Astrocyte (in vitro differentiated cells and primary cell): Measurements from ENCODE around the gene HDDC2. TPM values are rescaled to one million over a fixed set of nuclear protein-coding genes. Genes with fewer than 3 reads are reported as not detected.

ENCODE experiments used
- DNase-seq: peaks from one replicate; pipeline ENCODE4 v3.0.0-alpha.2; 2010; ENCODE audit warnings: low read depth
- FAIRE-seq: peaks from 2 replicates; lab custom pipeline; 2011; peaks lifted over from hg19 to GRCh38; lab: Jason Lieb, UNC
- H2AFZ ChIP-seq: 2 replicates; pipeline ENCODE4 v1.6.0; 2012; ENCODE audit warnings: low read depth, low read length, inconsistent platforms
- H3K27ac ChIP-seq: 2 replicates; pipeline ENCODE4 v1.5.1; 2011; ENCODE audit warnings: low read depth, low read length, inconsistent platforms
- H3K27me3 ChIP-seq: 2 replicates; pipeline ENCODE4 v1.6.0; 2011; ENCODE audit warnings: low read length, inconsistent platforms; ENCODE audit not compliant: insufficient read depth
- H3K36me3 ChIP-seq: 2 replicates; pipeline ENCODE4 v1.5.1; 2011; ENCODE audit warnings: low read length, inconsistent platforms; ENCODE audit not compliant: insufficient read depth
- H3K4me1 ChIP-seq: 2 replicates; pipeline ENCODE4 v1.5.1; 2011; ENCODE audit warnings: low read length, inconsistent platforms; ENCODE audit not compliant: insufficient read depth
- H3K4me2 ChIP-seq: 2 replicates; pipeline ENCODE4 v1.6.0; 2012; ENCODE audit warnings: low read length, inconsistent platforms
- H3K4me3 ChIP-seq: 2 replicates; pipeline ENCODE4 v1.5.1; 2011; ENCODE audit warnings: low read depth, mild to moderate bottlenecking, low read length, inconsistent platforms; ENCODE audit not compliant: insufficient read depth
- H3K79me2 ChIP-seq: 2 replicates; pipeline ENCODE4 v1.6.0; 2012; ENCODE audit warnings: mild to moderate bottlenecking, low read length, inconsistent platforms; ENCODE audit not compliant: insufficient read depth
- H3K9ac ChIP-seq: 2 replicates; pipeline ENCODE4 v1.6.0; 2012; ENCODE audit warnings: mild to moderate bottlenecking, low read length, inconsistent platforms
- H3K9me3 ChIP-seq: 2 replicates; pipeline ENCODE4 v1.5.1; 2012; ENCODE audit warnings: low read depth, mild to moderate bottlenecking, low read length, inconsistent platforms; ENCODE audit not compliant: insufficient read depth
- H4K20me1 ChIP-seq: 2 replicates; pipeline ENCODE4 v1.6.0; 2012; ENCODE audit warnings: low read length, inconsistent platforms; ENCODE audit not compliant: insufficient read depth
- H3K27ac Mint-ChIP-seq: one replicate; pipeline ENCODE4 v1.8.0; 2021; ENCODE audit warnings: mild to moderate bottlenecking, mixed read lengths; ENCODE audit not compliant: unreplicated experiment
- H3K27me3 Mint-ChIP-seq: one replicate; pipeline ENCODE4 v1.8.0; 2021; ENCODE audit warnings: low read depth, mixed read lengths; ENCODE audit not compliant: unreplicated experiment
- H3K36me3 Mint-ChIP-seq: one replicate; pipeline ENCODE4 v1.8.0; 2021; ENCODE audit warnings: low read depth, mixed read lengths; ENCODE audit not compliant: unreplicated experiment
- H3K4me1 Mint-ChIP-seq: one replicate; pipeline ENCODE4 v1.8.0; 2021; ENCODE audit warnings: low read depth, mixed read lengths; ENCODE audit not compliant: unreplicated experiment
- H3K4me3 Mint-ChIP-seq: one replicate; pipeline ENCODE4 v1.8.0; 2021; ENCODE audit warnings: mild to moderate bottlenecking, moderate library complexity, mixed read lengths; ENCODE audit not compliant: unreplicated experiment
- H3K9me3 Mint-ChIP-seq: one replicate; pipeline ENCODE4 v1.8.0; 2021; ENCODE audit warnings: mild to moderate bottlenecking, mixed read lengths; ENCODE audit not compliant: unreplicated experiment
- EZH2 ChIP-seq: IDR thresholded peaks from 2 replicates; pipeline ENCODE4 v1.6.1; 2012; ENCODE audit warnings: mild to moderate bottlenecking, low read length, inconsistent platforms; ENCODE audit not compliant: insufficient read depth
- total RNA-seq: library from RNA; stranded (reverse); gene quantifications from 2 replicates; pipeline ENCODE4 v1.2.1, GENCODE V29; 2021
- TF ChIP-seq, protein P1 (sequence below): IDR thresholded peaks from 2 replicates; pipeline ENCODE4 v1.5.1; 2011; ENCODE audit warnings: low read depth, mild to moderate bottlenecking, inconsistent platforms, low read length, moderate library complexity; ENCODE audit not compliant: insufficient read depth

The HDDC2 gene
- total RNA-seq, 1 donor from 2014 or later = 53.5 TPM

DNA sequence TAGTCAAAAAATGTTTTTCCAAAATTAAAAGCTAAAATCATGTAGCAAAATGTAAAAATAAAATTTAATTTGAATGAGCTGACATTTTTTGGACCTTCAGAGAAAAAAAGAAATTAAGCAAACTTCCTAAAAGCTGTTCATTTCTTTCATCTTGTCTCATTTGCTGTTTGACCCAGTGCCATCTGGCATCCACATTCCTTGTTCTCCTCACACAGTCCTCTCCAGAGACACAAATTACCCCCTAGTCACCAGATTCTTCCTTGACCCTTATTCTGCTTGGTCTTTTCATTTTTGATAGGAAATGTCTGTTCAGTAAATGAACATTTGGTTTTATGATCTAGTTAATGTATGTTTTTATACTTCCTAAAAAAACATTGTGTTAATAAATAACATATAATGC is 55.2 kb downstream of the HDDC2 start:
- Mint-ChIP-seq H3K9me3 (peaks cover 5% of the 10 kb centered on the region), H3K4me3 (no peak overlapping the region), H3K36me3 (no peaks in the 10 kb centered on the region), H3K27ac (no peak overlapping the region), H3K27me3 (no peaks in the 10 kb centered on the region), H3K4me1 (peaks cover 2% of the 10 kb centered on the region)
- DNase-seq (no peak), FAIRE-seq (no peak)
- H3K4me3 ChIP-seq = no peak overlapping the region
- no peaks in the 10 kb centered on the region for H3K4me1 ChIP-seq
- TF ChIP-seq, protein P1, sequence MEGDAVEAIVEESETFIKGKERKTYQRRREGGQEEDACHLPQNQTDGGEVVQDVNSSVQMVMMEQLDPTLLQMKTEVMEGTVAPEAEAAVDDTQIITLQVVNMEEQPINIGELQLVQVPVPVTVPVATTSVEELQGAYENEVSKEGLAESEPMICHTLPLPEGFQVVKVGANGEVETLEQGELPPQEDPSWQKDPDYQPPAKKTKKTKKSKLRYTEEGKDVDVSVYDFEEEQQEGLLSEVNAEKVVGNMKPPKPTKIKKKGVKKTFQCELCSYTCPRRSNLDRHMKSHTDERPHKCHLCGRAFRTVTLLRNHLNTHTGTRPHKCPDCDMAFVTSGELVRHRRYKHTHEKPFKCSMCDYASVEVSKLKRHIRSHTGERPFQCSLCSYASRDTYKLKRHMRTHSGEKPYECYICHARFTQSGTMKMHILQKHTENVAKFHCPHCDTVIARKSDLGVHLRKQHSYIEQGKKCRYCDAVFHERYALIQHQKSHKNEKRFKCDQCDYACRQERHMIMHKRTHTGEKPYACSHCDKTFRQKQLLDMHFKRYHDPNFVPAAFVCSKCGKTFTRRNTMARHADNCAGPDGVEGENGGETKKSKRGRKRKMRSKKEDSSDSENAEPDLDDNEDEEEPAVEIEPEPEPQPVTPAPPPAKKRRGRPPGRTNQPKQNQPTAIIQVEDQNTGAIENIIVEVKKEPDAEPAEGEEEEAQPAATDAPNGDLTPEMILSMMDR = no peak
- no peak for TF ChIP-seq EZH2
- H3K27me3 ChIP-seq = no peaks in the 10 kb centered on the region
- H3K27ac ChIP-seq = no peak overlapping the region
- H3K9me3 ChIP-seq = no peaks in the 10 kb centered on the region
- no peak overlapping the region for H3K4me2 ChIP-seq
- H4K20me1 ChIP-seq = no peaks in the 10 kb centered on the region
- H3K79me2 ChIP-seq = no peaks in the 10 kb centered on the region
- no peak overlapping the region for H2AFZ ChIP-seq
- no peak overlapping the region for H3K9ac ChIP-seq
- H3K36me3 ChIP-seq = no peaks in the 10 kb centered on the region

DNA sequence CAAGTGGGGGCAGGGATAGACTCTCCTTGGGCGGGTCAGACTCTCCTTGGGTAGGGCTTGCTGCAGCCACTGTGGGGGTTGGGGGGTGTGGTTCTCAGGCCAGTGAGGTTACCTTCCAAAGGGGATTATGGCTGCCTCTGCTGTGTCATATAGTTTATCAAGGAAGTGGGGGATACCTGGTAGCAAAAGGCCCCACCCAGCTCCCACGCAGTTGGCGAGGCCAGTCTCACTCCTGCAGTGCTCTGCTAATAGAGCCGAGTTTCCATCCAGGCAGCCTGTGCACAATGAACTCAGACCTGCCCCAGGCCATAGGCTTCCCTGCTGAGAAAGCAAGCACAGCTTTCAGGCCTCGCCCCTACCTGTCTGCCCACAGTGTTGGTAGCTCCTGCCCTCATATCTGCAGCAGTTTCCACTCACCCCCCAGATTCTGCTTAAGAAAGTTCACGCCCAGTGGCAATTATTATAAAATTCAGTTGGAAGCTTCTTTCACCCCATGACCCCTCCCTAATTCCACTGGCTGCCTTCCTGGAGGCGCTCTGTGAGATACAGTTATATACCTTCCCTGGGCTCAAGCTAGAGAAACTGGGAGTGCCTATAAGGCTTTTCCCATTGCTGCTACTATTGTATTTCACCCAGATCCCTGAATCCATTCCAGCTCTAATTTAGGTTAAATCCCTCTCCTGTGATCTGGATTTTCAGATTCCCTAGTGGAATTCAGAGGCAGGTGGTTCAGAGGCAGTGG is 56.1 kb downstream of the HDDC2 start:
- Mint-ChIP-seq H3K4me1 (no peaks in the 10 kb centered on the region), H3K36me3 (no peaks in the 10 kb centered on the region), H3K27me3 (no peaks in the 10 kb centered on the region), H3K4me3 (no peak overlapping the region), H3K9me3 (peaks cover 11% of the 10 kb centered on the region), H3K27ac (no peak overlapping the region)
- Histone ChIP-seq H2AFZ (no peak overlapping the region), H3K4me1 (no peaks in the 10 kb centered on the region), H4K20me1 (no peaks in the 10 kb centered on the region), H3K27ac (no peak overlapping the region), H3K27me3 (no peaks in the 10 kb centered on the region), H3K9ac (no peak overlapping the region), H3K79me2 (no peaks in the 10 kb centered on the region), H3K9me3 (no peaks in the 10 kb centered on the region), H3K4me3 (no peak overlapping the region), H3K4me2 (no peak overlapping the region), H3K36me3 (no peaks in the 10 kb centered on the region)
- TF ChIP-seq EZH2 = no peak
- TF ChIP-seq, protein P1 = no peak
- no peak for FAIRE-seq
- DNase-seq = no peak

DNA sequence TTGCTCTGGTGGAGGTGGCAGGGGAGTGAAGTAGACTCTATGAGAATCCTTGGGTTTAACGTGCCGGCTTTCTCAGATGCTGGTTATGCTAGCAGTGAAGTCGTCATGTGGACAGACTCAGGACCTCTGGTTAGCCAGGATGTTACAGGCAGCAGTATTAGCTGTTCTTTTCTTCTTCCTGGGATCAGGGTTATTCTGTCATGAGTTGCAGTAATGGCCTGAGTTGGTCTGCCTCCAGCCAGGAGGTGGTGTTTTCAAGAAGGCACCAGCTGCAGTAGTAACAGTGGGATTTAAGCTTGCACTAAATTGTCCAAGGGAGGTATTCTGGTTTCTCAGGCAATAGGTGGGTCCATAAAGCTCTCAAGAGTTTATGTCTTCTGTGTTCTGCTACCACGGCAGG is 56.7 kb downstream of the HDDC2 start:
- TF ChIP-seq EZH2 = no peak
- TF ChIP-seq, protein P1 = no peak
- peaks cover 12% of the 10 kb centered on the region for H3K9me3 Mint-ChIP-seq

More for the DNA sequence above, 56.7 kb downstream of the HDDC2 start:
- H3K4me1 ChIP-seq = no peaks in the 10 kb centered on the region
- Mint-ChIP-seq H3K27ac (no peak overlapping the region), H3K4me1 (no peaks in the 10 kb centered on the region), H3K36me3 (no peaks in the 10 kb centered on the region), H3K27me3 (no peaks in the 10 kb centered on the region), H3K4me3 (no peak overlapping the region)
- no peak overlapping the region for H2AFZ ChIP-seq
- H3K4me2 ChIP-seq = no peak overlapping the region
- H3K9me3 ChIP-seq = no peaks in the 10 kb centered on the region
- no peaks in the 10 kb centered on the region for H3K79me2 ChIP-seq
- H3K27me3 ChIP-seq = no peaks in the 10 kb centered on the region
- H3K9ac ChIP-seq = no peak overlapping the region
- H4K20me1 ChIP-seq = no peaks in the 10 kb centered on the region
- FAIRE-seq = no peak
- no peak overlapping the region for H3K4me3 ChIP-seq
- H3K27ac ChIP-seq = no peak overlapping the region
- no peaks in the 10 kb centered on the region for H3K36me3 ChIP-seq
- no peak for DNase-seq
